GM21825 (cell line): ENCODE results near the gene CTNNA3.
"Not testable (repeated sequence)": the region's sequence is repeated elsewhere in the genome, so short reads cannot be mapped to it uniquely, and the experiment has no call there.

Experiments used
- ATAC-seq: cut with Tn5 transposase; IDR thresholded peaks from one replicate; pipeline ENCODE4 v1.9.1; 2021; ENCODE audit warnings: mild to moderate bottlenecking, moderate library complexity; ENCODE audit not compliant: unreplicated experiment

Gene CTNNA3

GRCh38 chr10:67519434-67519833 lies 176.6 kb downstream of the CTNNA3 start:
- no peak for ATAC-seq

- no peak for ATAC-seq
Observed at GRCh38 chr10:67518756-67519155, 177.2 kb downstream of the CTNNA3 start.

GRCh38 chr10:67518043-67518442 lies 178.0 kb downstream of the CTNNA3 start:
- no peak for ATAC-seq

GRCh38 chr10:67506757-67507091 lies 189.3 kb downstream of the CTNNA3 start:
- ATAC-seq = no peak

GRCh38 chr10:67506083-67506756 lies 189.8 kb downstream of the CTNNA3 start:
- ATAC-seq = no peak

- no peak for ATAC-seq
Observed at GRCh38 chr10:67492317-67493019, 203.5 kb downstream of the CTNNA3 start.

GRCh38 chr10:67487906-67488619 lies 207.9 kb downstream of the CTNNA3 start:
- ATAC-seq = no peak

GRCh38 chr10:67487199-67487598 lies 208.8 kb downstream of the CTNNA3 start:
- ATAC-seq = no peak

- ATAC-seq = no peak
Observed at GRCh38 chr10:67477868-67478267, 218.1 kb downstream of the CTNNA3 start.

GRCh38 chr10:67476201-67476600 lies 219.8 kb downstream of the CTNNA3 start:
- ATAC-seq = no peak

GRCh38 chr10:67473850-67474633 lies 222.0 kb downstream of the CTNNA3 start:
- ATAC-seq = no peak

- ATAC-seq = no peak
Observed at GRCh38 chr10:67471022-67471421, 225.0 kb downstream of the CTNNA3 start.

GRCh38 chr10:67464278-67464677 lies 231.7 kb downstream of the CTNNA3 start:
- ATAC-seq = no peak

- ATAC-seq = no peak
Observed at GRCh38 chr10:67452892-67453291, 243.1 kb downstream of the CTNNA3 start.

GRCh38 chr10:67438605-67439304 lies 257.2 kb downstream of the CTNNA3 start:
- no peak for ATAC-seq

- no peak for ATAC-seq
Observed at GRCh38 chr10:67433276-67433675, 262.7 kb downstream of the CTNNA3 start.

- no peak for ATAC-seq
Observed at GRCh38 chr10:67402620-67403019, 293.4 kb downstream of the CTNNA3 start.

- ATAC-seq = no peak
Observed at GRCh38 chr10:67401711-67402110, 294.3 kb downstream of the CTNNA3 start.

GRCh38 chr10:67386841-67387533 lies 309.0 kb downstream of the CTNNA3 start:
- not testable (repeated sequence) for ATAC-seq

- ATAC-seq = no peak
Observed at GRCh38 chr10:67386260-67386659, 309.7 kb downstream of the CTNNA3 start.
